22Rv1 (cell line): ENCODE data around the gene MELTF.

Experiments
- H3K27ac ChIP-seq: fragments of 450-650 bp; 2 replicates; pipeline ENCODE4 v1.5.1; 2017
- ZFX ChIP-seq: fragments of 450-650 bp; IDR thresholded peaks from 2 replicates; pipeline ENCODE4 v1.6.1; 2017; ENCODE audit warnings: antibody characterized with exemption, borderline replicate concordance
- TF ChIP-seq, protein P1 (sequence below): fragments of 450-650 bp; IDR thresholded peaks from 2 replicates; pipeline ENCODE4 v1.5.1; 2017; ENCODE audit warnings: mild to moderate bottlenecking

Gene MELTF

DNA sequence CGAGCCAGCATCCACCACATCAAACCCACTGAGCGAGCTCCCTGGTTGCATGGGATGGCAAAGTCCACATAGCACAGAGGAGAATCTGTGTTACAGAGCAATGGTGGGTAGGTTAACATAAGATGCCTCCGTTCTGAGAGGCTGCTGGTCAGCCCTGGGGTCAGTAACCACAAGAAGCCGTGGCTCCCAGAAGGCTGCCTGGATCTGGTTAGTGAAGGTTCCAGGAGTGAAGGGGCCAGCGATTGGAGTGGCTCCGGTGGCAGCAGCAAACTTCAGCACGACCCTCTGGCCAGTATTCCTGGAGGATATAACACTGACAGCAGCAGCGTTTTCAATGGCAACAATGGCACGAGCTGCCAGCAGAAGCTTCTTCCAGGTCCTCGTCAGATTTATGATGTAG is 42.6 kb downstream of the MELTF start:
- no peak overlapping the region for H3K27ac ChIP-seq
- no peak for TF ChIP-seq ZFX
- TF ChIP-seq, protein P1, sequence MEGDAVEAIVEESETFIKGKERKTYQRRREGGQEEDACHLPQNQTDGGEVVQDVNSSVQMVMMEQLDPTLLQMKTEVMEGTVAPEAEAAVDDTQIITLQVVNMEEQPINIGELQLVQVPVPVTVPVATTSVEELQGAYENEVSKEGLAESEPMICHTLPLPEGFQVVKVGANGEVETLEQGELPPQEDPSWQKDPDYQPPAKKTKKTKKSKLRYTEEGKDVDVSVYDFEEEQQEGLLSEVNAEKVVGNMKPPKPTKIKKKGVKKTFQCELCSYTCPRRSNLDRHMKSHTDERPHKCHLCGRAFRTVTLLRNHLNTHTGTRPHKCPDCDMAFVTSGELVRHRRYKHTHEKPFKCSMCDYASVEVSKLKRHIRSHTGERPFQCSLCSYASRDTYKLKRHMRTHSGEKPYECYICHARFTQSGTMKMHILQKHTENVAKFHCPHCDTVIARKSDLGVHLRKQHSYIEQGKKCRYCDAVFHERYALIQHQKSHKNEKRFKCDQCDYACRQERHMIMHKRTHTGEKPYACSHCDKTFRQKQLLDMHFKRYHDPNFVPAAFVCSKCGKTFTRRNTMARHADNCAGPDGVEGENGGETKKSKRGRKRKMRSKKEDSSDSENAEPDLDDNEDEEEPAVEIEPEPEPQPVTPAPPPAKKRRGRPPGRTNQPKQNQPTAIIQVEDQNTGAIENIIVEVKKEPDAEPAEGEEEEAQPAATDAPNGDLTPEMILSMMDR = no peak

DNA sequence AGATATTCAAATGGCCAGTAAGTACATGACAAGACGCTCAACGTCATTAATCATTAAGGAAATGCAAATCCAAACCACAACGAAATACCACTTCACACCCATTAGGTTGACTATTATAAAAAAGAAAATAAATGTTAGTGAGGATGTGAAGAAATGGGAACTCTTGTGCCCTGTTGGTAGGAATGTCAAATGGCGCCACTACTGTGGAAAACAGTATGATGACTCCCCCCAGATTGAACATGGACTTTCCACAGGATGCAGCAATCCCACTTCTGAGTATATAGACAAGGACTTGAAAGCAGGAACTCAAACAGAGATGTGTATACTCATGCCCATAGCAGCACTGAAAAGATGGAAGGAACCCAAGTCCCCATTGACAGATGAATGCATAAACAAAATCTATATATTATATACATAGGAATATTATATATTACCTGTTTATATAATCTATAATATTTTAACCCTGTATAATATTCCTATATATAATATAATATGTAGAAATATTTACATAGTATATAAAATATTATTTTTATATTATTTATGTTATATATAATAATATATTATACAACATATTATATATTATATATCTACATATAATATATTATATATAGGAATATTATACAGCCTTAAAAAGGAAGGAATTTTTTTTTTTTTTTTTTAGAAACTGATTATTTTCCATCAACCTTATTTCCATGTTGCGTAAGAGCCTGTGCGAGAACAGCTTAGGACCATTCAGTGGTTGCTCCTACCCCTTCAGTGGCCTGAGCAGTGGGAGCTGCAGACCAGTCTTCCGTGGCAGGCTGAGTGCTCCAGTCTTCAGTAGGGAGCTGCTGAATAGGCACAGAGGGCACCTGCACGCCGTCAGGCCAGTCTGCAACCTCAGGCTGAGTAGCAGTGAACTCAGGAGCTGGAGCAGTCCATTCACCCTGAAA is 43.4 kb downstream of the MELTF start:
- H3K27ac ChIP-seq = no peak overlapping the region
- no peak for TF ChIP-seq ZFX
- TF ChIP-seq, protein P1 = no peak

GRCh38 chr3:196985298-196985697 is 44.3 kb downstream of the MELTF start:
- no peak for TF ChIP-seq ZFX
- TF ChIP-seq, protein P1 = no peak

GRCh38 chr3:196983186-196983585 is 46.4 kb downstream of the MELTF start:
- no peak for TF ChIP-seq ZFX
- TF ChIP-seq, protein P1 = no peak
- H3K27ac ChIP-seq = no peak overlapping the region

More at GRCh38 chr3:196985298-196985697, 44.3 kb downstream of the MELTF start:
- H3K27ac ChIP-seq = no peak overlapping the region

DNA sequence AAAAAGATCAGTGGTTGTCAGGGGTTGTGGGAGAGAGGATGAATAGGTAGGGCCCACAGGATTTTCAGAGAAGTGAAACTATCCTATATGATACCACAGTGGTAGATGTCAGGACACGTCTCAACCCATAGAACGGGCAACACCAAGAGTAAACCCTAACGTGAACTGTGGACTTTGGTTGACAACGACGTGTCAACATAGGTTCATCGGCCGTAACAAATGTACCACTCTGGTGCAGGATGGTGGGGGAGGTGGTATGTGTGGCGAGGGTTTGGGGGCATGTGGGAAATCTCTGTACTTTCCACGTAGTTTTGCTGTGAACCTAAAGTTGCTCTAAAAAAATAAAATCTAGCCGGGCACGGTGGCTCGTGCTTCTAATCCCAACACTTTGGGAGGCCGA is 48.0 kb downstream of the MELTF start:
- TF ChIP-seq, protein P1 = no peak
- TF ChIP-seq ZFX = no peak
- no peak overlapping the region for H3K27ac ChIP-seq

- H3K27ac ChIP-seq = no peak overlapping the region
- no peak for TF ChIP-seq ZFX
- TF ChIP-seq, protein P1 = no peak
These were observed 50.1 kb downstream of the MELTF start for GRCh38 chr3:196979545-196979944.

DNA sequence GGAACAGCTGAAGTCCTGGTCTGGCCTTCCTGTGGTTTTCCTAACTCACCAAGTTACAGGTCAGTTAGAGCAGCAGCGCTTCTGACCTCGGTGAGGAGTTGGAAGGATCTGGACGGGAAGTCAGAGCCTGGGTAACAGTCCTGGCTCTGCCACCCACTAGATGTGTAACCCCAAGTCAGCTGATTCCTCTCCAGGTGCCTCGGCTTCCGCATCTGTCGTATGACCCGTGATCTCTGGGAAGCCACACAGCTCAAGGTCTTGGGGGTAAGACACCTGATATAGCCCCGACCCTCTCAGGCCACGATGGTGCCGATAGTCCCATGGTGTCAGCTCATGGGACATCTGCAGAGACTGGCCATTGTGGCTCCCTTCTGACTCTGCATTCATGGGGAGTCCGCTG is 52.7 kb downstream of the MELTF start:
- H3K27ac ChIP-seq = no peak overlapping the region
- TF ChIP-seq, protein P1 = no peak
- no peak for TF ChIP-seq ZFX
